SJCRH30 (cell line): ENCODE measurements around the gene SHFL. TPM values are rescaled to one million over a fixed set of nuclear protein-coding genes. Genes with fewer than 3 reads are reported as not detected.

Experiments
- DNase-seq, 2 experiments: peaks; one replicate each; pipeline ENCODE4 v3.0.0-alpha.2; 2015 to 2020
- H3K27ac ChIP-seq: fragments of 250-450 bp; sonication (Bioruptor Pico); 2 replicates; pipeline ENCODE4 v1.5.1; 2020; ENCODE audit warnings: mild to moderate bottlenecking, moderate library complexity
- H3K27me3 ChIP-seq: fragments of 250-450 bp; sonication (Bioruptor Pico); 2 replicates; pipeline ENCODE4 v1.5.1; 2020; ENCODE audit warnings: mild to moderate bottlenecking, moderate library complexity
- H3K36me3 ChIP-seq: fragments of 250-450 bp; sonication (Bioruptor Pico); 2 replicates; pipeline ENCODE4 v1.5.1; 2020; ENCODE audit warnings: mild to moderate bottlenecking, moderate library complexity
- H3K4me1 ChIP-seq: fragments of 250-450 bp; sonication (Bioruptor Pico); 2 replicates; pipeline ENCODE4 v1.5.1; 2020; ENCODE audit warnings: mild to moderate bottlenecking, moderate library complexity
- H3K4me3 ChIP-seq: fragments of 250-450 bp; sonication (Bioruptor Pico); 2 replicates; pipeline ENCODE4 v1.5.1; 2020; ENCODE audit warnings: mild to moderate bottlenecking, moderate library complexity
- H3K9me3 ChIP-seq: fragments of 250-450 bp; sonication (Bioruptor Pico); replicated peaks from 2 replicates; pipeline ENCODE4 v1.5.1; 2020; ENCODE audit warnings: mild to moderate bottlenecking, moderate library complexity
- total RNA-seq: library from RNA; depleted of rRNA; stranded (reverse); fragments of >200 nt; shearing (Covaris generic); gene quantifications from 2 replicates; pipeline ENCODE4 v1.2.3, GENCODE V29; 2014

The SHFL gene
- total RNA-seq, 1 experiment from 2014 or later = not detected

DNA sequence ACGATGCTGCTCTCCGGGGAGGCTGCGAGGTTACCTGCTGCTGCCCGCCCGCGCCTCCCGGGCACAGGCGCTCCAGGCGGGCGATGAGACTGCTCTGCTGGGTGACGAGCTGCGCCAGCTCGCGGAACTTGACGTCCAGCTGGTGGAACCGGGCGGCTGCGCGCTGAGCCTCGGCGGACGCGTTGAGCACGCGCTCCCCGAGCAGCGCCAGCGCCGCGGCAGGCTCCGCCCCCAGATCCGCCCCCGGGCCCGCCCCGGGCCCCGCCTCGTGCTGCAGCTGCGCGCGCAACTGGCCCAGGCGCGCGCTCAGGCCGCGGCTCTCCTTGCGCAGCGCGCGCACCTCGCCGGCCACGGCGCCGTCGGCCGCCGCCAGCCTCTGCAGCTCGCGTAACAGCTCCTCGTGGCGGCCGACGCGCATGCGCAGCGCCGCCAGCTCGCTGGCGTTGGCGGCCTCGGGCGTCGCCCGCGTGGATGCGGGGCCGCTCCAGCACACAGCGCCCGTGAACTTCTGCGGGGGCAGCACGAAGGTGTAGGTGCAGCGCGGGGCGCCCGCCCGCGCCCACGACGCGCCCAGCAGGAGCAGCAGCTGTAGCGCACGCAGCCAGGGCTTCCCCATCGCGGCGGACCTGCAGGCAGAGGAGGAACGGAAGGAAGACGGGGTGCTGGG lies 10.0 kb downstream of the SHFL start:
- Histone ChIP-seq H3K4me1 (no peaks in the 10 kb centered on the region), H3K27ac (no peak overlapping the region), H3K4me3 (peak overlapping the region; percentile 39), H3K36me3 (no peaks in the 10 kb centered on the region), H3K27me3 (no peaks in the 10 kb centered on the region), H3K9me3 (no peaks in the 10 kb centered on the region)
- DNase-seq = peak; percentile 55 to 71

DNA sequence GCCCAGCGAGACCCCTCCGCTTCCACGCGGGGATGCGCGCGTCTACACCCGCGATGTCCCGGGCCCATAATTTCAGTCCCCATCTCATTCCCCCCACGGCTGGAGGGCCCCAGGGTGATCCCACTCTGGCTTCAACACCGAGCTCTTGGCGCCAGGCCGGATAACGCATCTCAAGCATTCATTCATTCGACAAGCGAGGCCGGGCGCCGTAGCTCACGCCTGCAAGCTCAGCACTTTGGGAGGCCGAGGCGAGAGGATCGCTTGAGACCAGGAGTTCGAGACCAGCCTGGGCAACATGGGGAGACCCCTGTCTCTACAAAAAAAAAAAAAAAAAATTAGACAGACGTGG lies 10.5 kb downstream of the SHFL start:
- no peaks in the 10 kb centered on the region for H3K27me3 ChIP-seq
- H3K36me3 ChIP-seq = no peaks in the 10 kb centered on the region
- H3K27ac ChIP-seq = no peak overlapping the region
- H3K9me3 ChIP-seq = no peaks in the 10 kb centered on the region
- DNase-seq = no peak
- peak overlapping the region; percentile 39 for H3K4me3 ChIP-seq
- H3K4me1 ChIP-seq = no peaks in the 10 kb centered on the region

DNA sequence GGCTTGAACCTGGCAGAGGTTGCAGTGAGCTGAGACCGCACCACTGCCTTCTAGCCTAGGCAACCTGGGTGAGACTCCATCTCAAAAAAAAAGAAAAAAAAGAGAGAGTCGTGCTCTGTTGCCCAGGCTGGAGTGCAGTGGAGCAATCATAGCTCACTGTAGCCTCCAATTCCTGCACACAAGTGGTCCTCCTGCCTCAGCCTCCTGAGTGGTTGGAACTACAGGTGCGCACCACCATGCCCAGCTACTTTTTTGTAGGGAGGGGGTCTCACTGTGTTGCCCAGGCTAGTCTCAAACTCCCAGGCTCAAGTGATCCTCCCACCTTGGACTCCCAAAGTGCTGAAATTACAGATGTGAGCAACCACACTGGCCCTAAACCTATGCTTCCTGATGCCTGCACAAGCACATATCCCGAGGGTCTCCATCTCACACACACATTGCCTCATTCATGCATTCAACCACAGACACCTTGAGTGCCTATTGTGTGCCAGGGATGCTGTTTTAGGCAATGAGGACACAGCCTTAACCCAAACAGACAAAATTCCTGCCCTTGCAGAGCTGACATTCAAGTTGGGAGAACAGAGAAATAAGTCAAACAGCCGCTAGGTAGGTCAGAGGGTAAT lies 14.2 kb downstream of the SHFL start:
- no peaks in the 10 kb centered on the region for H3K9me3 ChIP-seq
- no peak overlapping the region for H3K27ac ChIP-seq
- no peaks in the 10 kb centered on the region for H3K27me3 ChIP-seq
- no peak overlapping the region for H3K4me3 ChIP-seq
- H3K4me1 ChIP-seq = no peaks in the 10 kb centered on the region
- H3K36me3 ChIP-seq = no peaks in the 10 kb centered on the region
- no peak for DNase-seq

DNA sequence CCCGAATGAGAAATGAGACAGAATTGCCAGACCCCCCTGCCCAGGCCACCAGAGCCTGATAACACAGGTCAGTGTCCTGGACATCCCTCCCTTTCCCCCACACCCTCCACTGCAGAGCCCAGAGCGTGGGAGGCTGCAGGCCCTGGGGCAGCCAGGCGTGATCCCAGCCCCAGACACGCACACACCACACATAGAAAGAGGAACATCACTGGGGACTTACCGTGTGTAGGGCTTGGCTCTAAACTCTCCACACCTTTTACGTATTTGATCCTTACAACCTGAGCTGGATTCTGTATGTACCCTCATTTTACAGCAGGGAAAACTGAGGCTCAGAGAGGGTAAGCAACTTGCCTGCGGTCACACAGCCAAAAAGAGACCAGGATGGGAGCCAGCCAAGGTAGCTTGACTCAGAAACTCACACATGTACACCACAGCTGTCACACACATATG lies 16.7 kb downstream of the SHFL start:
- Histone ChIP-seq H3K4me3 (no peak overlapping the region), H3K27ac (no peak overlapping the region), H3K27me3 (no peaks in the 10 kb centered on the region), H3K4me1 (0 out of 2 replicates have a peak, but pooled peaks cover 3% of the 10 kb centered on the region), H3K36me3 (peaks cover 9% of the 10 kb centered on the region), H3K9me3 (no peaks in the 10 kb centered on the region)
- no peak for DNase-seq

DNA sequence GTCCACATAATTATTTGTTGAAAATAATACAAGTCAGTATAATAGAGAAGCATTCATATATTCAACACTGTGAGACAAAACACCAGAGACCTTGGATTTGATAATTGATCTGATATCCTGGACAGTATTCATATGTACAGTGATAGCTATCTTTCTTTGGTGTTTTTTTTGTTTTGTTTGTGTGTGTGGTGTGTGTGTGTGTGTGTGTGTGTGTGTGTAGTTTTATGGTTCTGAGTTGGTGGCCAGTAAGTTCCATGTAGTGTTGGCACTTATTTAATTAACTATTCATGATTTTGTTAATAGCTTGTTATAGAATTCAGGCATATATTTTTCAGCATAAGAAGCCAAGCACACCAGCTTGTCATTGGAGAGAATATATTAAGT lies 18.0 kb downstream of the SHFL start:
- DNase-seq = no peak
- H3K27me3 ChIP-seq = no peaks in the 10 kb centered on the region
- peaks cover 17% of the 10 kb centered on the region for H3K36me3 ChIP-seq
- no peak overlapping the region for H3K27ac ChIP-seq
- H3K4me3 ChIP-seq = no peak overlapping the region
- no peaks in the 10 kb centered on the region for H3K9me3 ChIP-seq
- H3K4me1 ChIP-seq = 0 out of 2 replicates have a peak, but pooled peaks cover 3% of the 10 kb centered on the region

DNA sequence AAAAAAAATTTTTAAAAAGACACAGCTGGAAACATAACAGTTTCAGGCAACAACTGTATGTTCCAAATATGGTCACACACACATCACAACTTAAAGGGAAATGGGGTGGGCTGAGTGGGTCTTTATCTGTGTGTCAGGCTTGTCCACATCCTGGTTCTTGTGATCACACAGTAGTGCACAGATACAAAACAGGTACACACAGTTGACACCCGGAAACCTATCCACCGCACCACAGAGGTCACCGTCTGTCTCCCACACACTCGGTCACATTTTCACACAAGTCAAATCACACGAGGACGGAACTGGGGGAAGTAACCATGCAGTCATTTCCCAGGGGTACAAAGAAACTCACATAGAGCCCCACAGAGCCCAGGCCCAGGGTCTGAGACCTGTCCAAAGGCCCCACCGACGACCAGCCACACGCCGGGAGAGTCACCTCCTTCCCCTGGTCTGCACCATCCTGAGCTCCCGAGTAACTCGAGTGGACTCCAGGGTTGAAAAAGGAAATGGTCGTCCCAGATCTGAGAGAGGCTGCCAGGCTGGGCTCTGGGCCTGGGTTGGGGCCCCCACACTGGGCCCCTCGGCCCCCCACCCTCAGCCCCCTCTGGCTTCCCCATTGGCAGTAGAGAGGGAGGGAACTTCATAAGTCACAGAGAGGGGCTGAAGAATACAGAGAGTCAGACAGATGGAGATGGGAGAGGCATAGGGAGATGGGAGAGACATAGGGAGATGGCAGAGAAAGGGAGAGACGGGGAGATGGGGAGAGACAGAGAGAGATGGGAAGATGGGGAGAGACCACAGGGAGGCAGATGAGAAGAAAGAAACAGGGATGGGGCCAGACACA lies 18.8 kb downstream of the SHFL start:
- H3K36me3 ChIP-seq = peaks cover 25% of the 10 kb centered on the region

DNA sequence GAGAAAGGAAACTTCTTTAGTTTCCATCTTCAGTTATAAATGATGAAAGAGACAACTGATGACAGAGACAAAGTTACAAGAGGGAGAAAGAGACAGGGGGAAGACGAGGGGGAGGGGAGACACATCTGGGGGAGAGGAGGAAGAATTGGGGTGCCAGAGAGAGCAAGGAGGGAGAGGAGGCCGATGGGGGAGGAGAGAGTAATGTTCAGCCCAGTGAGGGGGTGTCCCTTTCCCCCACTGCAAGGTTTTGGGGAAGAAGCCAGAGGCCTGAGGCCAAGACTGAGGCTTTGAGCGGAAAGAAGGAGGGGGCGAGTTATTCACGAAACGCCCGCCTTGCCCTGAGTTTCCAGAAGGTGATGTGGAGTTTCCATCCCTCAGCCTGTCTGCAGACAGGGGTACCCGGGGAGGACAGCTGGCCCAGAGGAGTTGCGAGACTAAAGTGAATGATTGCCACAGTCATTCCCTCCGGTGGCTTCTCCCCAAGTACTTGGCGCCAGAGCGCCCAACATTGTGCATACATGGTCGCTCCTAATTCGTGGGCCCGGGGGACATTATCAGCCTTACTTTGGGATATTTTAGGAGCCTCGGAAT lies 19.5 kb downstream of the SHFL start:
- no peaks in the 10 kb centered on the region for H3K9me3 ChIP-seq
- DNase-seq = no peak
- peak overlapping the region; percentile 96 for H3K4me3 ChIP-seq
- 0 out of 2 replicates have a peak, but pooled peaks cover 3% of the 10 kb centered on the region for H3K4me1 ChIP-seq
- H3K36me3 ChIP-seq = peaks cover 32% of the 10 kb centered on the region
- H3K27ac ChIP-seq = no peak overlapping the region; the same call in 1 of the 2 replicates
- H3K27me3 ChIP-seq = no peaks in the 10 kb centered on the region

More for the DNA sequence above, 18.8 kb downstream of the SHFL start:
- Histone ChIP-seq H3K4me1 (0 out of 2 replicates have a peak, but pooled peaks cover 3% of the 10 kb centered on the region), H3K27me3 (no peaks in the 10 kb centered on the region), H3K27ac (no peak overlapping the region), H3K9me3 (no peaks in the 10 kb centered on the region), H3K4me3 (no peak overlapping the region)
- no peak for DNase-seq

DNA sequence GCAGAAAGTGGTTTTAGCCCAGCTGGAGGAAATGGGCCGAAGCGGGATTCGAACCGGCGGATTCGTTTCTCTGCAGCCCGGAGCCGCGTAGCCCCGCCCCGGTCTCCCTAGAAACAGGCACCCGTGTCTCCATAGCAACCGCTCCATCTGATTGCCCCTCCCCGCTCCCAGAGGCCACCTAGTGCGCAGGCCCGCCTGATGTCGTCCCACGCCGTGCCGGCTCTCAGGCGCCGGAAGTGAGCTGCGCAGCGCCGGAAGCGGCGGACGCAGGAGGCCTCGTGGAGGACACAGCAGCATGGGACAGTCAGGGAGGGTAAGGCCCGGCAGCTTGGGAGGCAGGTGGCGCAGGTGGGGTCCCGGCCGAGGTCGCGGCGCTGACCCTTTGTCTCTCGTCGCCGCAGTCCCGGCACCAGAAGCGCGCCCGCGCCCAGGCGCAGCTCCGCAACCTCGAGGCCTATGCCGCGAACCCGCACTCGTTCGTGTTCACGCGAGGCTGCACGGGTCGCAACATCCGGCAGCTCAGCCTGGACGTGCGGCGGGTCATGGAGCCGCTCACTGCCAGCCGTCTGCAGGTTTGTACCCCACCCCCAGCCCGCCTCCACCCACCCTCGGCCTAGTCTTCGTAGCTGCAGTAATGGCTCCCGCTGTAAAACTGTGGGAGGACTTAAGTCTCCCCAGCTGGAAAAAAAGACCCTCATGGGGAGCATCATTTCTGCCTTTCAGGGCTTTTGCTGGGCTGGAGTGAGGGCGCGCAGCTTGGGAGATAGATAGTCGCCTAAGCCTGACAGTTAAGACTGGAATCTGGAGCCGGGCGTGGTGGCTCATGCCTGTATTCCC lies 20.2 kb downstream of the SHFL start, which contains the start of gene PPAN:
PPAN (plus strand) TSS at position 263 of the 837 bp plus-strand sequence; CDS start at position 296, 33 bp downstream.
- H3K4me3 ChIP-seq = peak within 1 kb of the TSS; percentile 96

DNA sequence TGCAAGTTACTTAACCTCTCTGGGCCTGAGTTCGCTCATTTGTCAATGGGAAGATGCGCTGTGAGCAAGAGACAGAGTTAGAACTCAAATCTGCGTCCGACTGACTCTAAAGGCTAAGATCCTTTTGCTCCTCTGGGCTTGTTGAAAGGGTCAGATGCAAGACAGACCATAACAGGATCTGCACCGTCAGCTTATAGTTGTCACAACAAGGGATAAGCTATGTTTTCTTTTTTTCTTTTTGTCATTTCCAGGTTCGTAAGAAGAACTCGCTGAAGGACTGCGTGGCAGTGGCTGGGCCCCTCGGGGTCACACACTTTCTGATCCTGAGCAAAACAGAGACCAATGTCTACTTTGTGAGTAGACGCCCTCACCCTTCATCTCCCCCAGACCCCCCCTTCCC lies 21.1 kb downstream of the SHFL start:
- no peak overlapping the region for H3K27ac ChIP-seq
- 0 out of 2 replicates have a peak, but pooled peaks cover 3% of the 10 kb centered on the region for H3K4me1 ChIP-seq
- H3K36me3 ChIP-seq = peaks cover 44% of the 10 kb centered on the region
- no peaks in the 10 kb centered on the region for H3K27me3 ChIP-seq
- peak overlapping the region; percentile 96 for H3K4me3 ChIP-seq
- no peaks in the 10 kb centered on the region for H3K9me3 ChIP-seq
- no peak for DNase-seq

More for the DNA sequence above, 20.2 kb downstream of the SHFL start, which contains the start of gene PPAN:
- DNase-seq = peak; percentile 99
- Histone ChIP-seq H3K9me3 (no peaks in the 10 kb centered on the region), H3K36me3 (peaks cover 39% of the 10 kb centered on the region), H3K4me1 (0 out of 2 replicates have a peak, but pooled peaks cover 3% of the 10 kb centered on the region), H3K27ac (peak within 1 kb of the TSS; percentile 88), H3K27me3 (no peaks in the 10 kb centered on the region)

DNA sequence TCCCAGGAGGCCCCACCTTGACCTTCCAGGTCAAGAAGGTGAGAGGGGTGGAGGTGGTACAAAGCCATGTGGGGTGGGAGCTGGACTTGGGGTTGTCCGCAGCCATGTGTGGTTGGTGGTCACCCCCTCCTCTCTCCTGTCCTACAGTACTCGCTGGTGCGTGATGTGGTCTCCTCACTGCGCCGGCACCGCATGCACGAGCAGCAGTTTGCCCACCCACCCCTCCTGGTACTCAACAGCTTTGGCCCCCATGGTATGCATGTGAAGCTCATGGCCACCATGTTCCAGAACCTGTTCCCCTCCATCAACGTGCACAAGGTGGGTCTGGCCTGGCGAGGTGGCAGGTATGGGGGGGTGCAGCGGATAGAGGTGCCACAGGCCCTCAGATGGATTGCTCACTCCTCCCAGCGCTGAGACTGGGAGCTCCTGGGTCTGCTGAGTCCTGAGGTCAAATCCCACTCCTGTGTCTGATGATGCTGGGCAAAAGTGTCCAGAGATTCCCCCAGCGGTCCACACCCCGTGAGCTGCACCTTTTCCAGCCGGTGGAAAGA lies 21.8 kb downstream of the SHFL start:
- H3K9me3 ChIP-seq = no peaks in the 10 kb centered on the region
- DNase-seq = no peak
- no peak overlapping the region for H3K27ac ChIP-seq
- H3K4me3 ChIP-seq = no peak overlapping the region
- peaks cover 46% of the 10 kb centered on the region for H3K36me3 ChIP-seq
- H3K27me3 ChIP-seq = no peaks in the 10 kb centered on the region
- 0 out of 2 replicates have a peak, but pooled peaks cover 3% of the 10 kb centered on the region for H3K4me1 ChIP-seq

DNA sequence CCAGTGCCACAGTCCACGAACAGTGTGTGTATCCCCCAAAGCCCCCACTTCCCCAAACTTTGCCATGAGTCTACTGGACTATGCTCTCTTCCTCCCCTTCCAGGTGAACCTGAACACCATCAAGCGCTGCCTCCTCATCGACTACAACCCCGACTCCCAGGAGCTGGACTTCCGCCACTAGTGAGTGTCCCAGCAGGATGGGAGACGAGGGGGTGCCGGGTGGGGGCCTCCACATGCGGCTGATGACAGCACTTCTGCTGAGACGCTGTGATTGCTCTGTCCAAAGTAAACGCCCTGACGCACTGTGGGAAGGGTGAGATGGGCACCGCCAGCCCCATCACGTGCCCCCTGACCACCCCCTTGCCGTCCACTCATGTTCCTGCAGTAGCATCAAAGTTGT lies 23.4 kb downstream of the SHFL start:
- Histone ChIP-seq H3K9me3 (no peaks in the 10 kb centered on the region), H3K27me3 (no peaks in the 10 kb centered on the region), H3K4me3 (no peak overlapping the region), H3K27ac (no peak overlapping the region), H3K36me3 (peaks cover 52% of the 10 kb centered on the region), H3K4me1 (0 out of 2 replicates have a peak, but pooled peaks cover 3% of the 10 kb centered on the region)
- no peak for DNase-seq

DNA sequence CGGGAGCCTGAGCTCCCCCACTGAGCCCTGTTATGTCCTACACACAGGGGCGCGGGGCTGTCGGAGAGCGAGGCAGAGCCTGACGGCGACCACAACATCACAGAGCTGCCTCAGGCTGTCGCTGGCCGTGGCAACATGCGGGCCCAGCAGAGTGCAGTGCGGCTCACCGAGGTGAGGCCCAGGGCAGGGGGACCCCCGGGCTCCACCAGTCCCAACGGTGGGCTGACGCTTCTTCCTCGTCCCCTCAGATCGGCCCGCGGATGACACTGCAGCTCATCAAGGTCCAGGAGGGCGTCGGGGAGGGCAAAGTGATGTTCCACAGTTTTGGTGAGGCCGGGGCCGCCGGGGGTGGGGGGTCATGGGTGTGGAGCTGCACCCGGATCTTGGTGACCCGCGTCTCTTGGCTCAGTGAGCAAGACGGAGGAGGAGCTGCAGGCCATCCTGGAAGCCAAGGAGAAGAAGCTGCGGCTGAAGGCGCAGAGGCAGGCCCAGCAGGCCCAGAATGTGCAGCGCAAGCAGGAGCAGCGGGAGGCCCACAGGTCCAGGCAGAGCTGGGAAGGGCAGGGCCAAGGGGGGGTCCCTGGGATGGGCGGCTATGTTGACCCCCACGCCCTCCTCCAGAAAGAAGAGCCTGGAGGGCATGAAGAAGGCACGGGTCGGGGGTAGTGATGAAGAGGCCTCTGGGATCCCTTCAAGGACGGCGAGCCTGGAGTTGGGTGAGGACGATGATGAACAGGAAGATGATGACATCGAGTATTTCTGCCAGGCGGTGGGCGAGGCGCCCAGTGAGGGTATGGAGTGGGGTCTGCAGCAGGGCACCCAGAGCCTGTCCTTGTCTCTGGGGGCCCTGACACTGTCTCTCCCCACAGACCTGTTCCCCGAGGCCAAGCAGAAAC lies 24.2 kb downstream of the SHFL start:
- DNase-seq = no peak
- H3K9me3 ChIP-seq = no peaks in the 10 kb centered on the region
- H3K36me3 ChIP-seq = peaks cover 59% of the 10 kb centered on the region

DNA sequence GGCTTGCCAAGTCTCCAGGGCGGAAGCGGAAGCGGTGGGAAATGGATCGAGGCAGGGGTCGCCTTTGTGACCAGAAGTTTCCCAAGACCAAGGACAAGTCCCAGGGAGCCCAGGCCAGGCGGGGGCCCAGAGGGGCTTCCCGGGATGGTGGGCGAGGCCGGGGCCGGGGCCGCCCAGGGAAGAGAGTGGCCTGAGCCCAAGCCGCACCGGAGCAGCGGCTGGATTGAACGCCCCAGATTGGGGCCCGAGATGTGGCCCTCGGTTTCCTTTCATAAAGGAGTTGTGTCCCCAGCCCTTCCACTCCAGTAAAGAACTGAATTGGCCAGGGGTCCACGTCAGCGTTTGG lies 24.8 kb downstream of the SHFL start:
- Histone ChIP-seq H3K36me3 (peaks cover 63% of the 10 kb centered on the region), H3K4me3 (no peak overlapping the region), H3K4me1 (0 out of 2 replicates have a peak, but pooled peaks cover 3% of the 10 kb centered on the region), H3K9me3 (no peaks in the 10 kb centered on the region), H3K27me3 (no peaks in the 10 kb centered on the region), H3K27ac (no peak overlapping the region)
- DNase-seq = no peak

More for the DNA sequence above, 24.2 kb downstream of the SHFL start:
- H3K27ac ChIP-seq = no peak overlapping the region
- 0 out of 2 replicates have a peak, but pooled peaks cover 3% of the 10 kb centered on the region for H3K4me1 ChIP-seq
- no peak overlapping the region for H3K4me3 ChIP-seq
- H3K27me3 ChIP-seq = no peaks in the 10 kb centered on the region
